ENCODE data around the gene MZT2B. TPM values are rescaled to one million over a fixed set of nuclear protein-coding genes. Genes with fewer than 3 reads are reported as not detected.

The MZT2B gene
- total RNA-seq: 245 and 264 TPM in 2 replicates

GRCh38 chr2:130181880-130182682 is at the start of gene MZT2B:
TSS of gene MZT2B (plus strand) at chr2:130182262. CDS start at chr2:130182283, 21 bp downstream.

GRCh38 chr2:130145006-130145414 is 37.1 kb upstream of the MZT2B start, which contains the start of gene CCDC74B:
TSS of gene CCDC74B (minus strand) at chr2:130145112. CDS start at chr2:130144996, 116 bp downstream.

GRCh38 chr2:130181325-130181879 is 660 bp upstream of the MZT2B start, which contains the start of gene SMPD4:
TSS of gene SMPD4 (minus strand) at chr2:130181602. CDS start at chr2:130176592, 5,010 bp downstream.

GRCh38 chr2:130198343-130198742 is 16.3 kb downstream of the MZT2B start, which contains the start of gene TUBA3E:
TSS of gene TUBA3E (minus strand) at chr2:130198439. CDS start at chr2:130198360, 79 bp downstream.

Other genes starting within 250 kb of the MZT2B start
- gene RAB6C, start 202.6 kb upstream of the MZT2B start, total RNA-seq: not detected in 2 replicates
- gene POTEF, start 53.0 kb upstream of the MZT2B start, total RNA-seq: not detected in 2 replicates
- gene CCDC74B, start 37.1 kb upstream of the MZT2B start, total RNA-seq: 6.2 and 6.9 TPM in 2 replicates
- 57.5 and 60.9 TPM in 2 replicates for gene SMPD4, start 660 bp upstream of the MZT2B start, total RNA-seq
- gene TUBA3E, start 16.2 kb downstream of the MZT2B start, total RNA-seq: not detected in 2 replicates
- 116 and 132 TPM in 2 replicates for gene IMP4, start 160.6 kb downstream of the MZT2B start, total RNA-seq
- 15.6 and 26.7 TPM in 2 replicates for gene PTPN18, start 173.8 kb downstream of the MZT2B start, total RNA-seq

Data from bronchus fibroblast of lung (primary cell).